ENCODE data around the gene LSM11. TPM values are rescaled to one million over a fixed set of nuclear protein-coding genes. Genes with fewer than 3 reads are reported as not detected.

The LSM11 gene
- total and polyA plus RNA-seq, 2 of the 4 experiments (the other 2 are of a cell fraction), result 1.4 to 3.0 TPM

GRCh38 chr5:157793301-157793700 is 49.8 kb downstream of the LSM11 start:
- ATAC-seq (ENCODE audit: low read depth), result no peak

More at GRCh38 chr5:157793301-157793700, 49.8 kb downstream of the LSM11 start:
- Histone ChIP-seq H3K18ac (ENCODE audit: low read depth, low read length) (no peak overlapping the region), H2AK5ac (ENCODE audit: low read depth, low read length) (no peak overlapping the region), H3K23ac (ENCODE audit: low read depth, low read length) (no peak overlapping the region), H3K9me1 (ENCODE audit: insufficient read depth, low read length) (no peaks in the 10 kb centered on the region), H2BK15ac (ENCODE audit: low read depth, low read length) (no peak overlapping the region), H3K56ac (ENCODE audit: extremely low read depth, insufficient read depth, low read length) (no peak overlapping the region), H2AK9ac (replicated peaks; ENCODE audit: low read depth, low read length, poor library complexity) (no peak overlapping the region), H3K4me3 (ENCODE audit: insufficient read depth, low read depth, low read length) (no peak overlapping the region), H2BK120ac (ENCODE audit: low read depth, low read length) (no peak overlapping the region), H3K9ac (ENCODE audit: low read depth, low read length) (no peak overlapping the region), H2BK5ac (ENCODE audit: low read depth, low read length, poor library complexity, severe bottlenecking) (no peak overlapping the region), H3K9me3 (ENCODE audit: control insufficient read depth, insufficient read depth, low read length) (no peaks in the 10 kb centered on the region), H4K91ac (ENCODE audit: insufficient read depth, low read depth, low read length) (no peak overlapping the region), H2BK20ac (ENCODE audit: low read depth, low read length) (no peak overlapping the region), H4K8ac (ENCODE audit: low read depth in 2 of 2, low read length in 2 of 2) (no peak overlapping the region), H3K4me1 (ENCODE audit: control insufficient read depth, insufficient read depth, low read length) (no peaks in the 10 kb centered on the region), H2AFZ (replicated peaks; ENCODE audit: low read length, poor library complexity) (no peak overlapping the region), H4K20me1 (ENCODE audit: insufficient read depth, low read length) (no peaks in the 10 kb centered on the region), H4K5ac (ENCODE audit: low read depth, low read length) (no peak overlapping the region), H3K27me3 (ENCODE audit: control insufficient read depth, insufficient read depth, low read length) (no peaks in the 10 kb centered on the region), H3K36me3 (ENCODE audit: control insufficient read depth, insufficient read depth, low read length) (peaks cover 15% of the 10 kb centered on the region), H3K4ac (ENCODE audit: low read depth, low read length) (no peak overlapping the region), H3K27ac (ENCODE audit: insufficient read depth, low read length) (no peak overlapping the region), H3K14ac (replicated peaks; ENCODE audit: low read depth, low read length) (no peak overlapping the region), H3K4me2 (ENCODE audit: low read depth, low read length) (no peak overlapping the region), H3K79me1 (ENCODE audit: low read depth in 1 of 2, low read length in 2 of 2) (no peaks in the 10 kb centered on the region)
- DNase-seq, result no peak
- ChIA-PET CTCF (no interaction called here), POLR2A (ENCODE audit: unreplicated experiment) (interaction anchor here (0.6 kb wide), 1 partner anchor 72 kb away, joined by 4 read pairs; no protein-coding TSS in a partner anchor)
- in situ Hi-C loops (cut with MboI; ENCODE audit: low sequenced_read_pairs), result no loop called here
- BruUV-seq (replicated peaks), result no TSS peak
- TF ChIP-seq FOS (IDR thresholded peaks at IDR 0.05; ENCODE audit: low read depth, low read length), result no peak
- TF ChIP-seq BHLHE40 (IDR thresholded peaks at IDR 0.05; ENCODE audit: low read depth, low read length), result no peak
- no peak for TF ChIP-seq MAZ (IDR thresholded peaks at IDR 0.05; ENCODE audit: borderline replicate concordance, low read depth, low read length)
- TF ChIP-seq CEBPB (IDR thresholded peaks at IDR 0.05; ENCODE audit: low read depth, low read length), result no peak
- no peak for TF ChIP-seq MAFK (IDR thresholded peaks at IDR 0.05; ENCODE audit: low read depth, low read length)
- no peak for TF ChIP-seq RAD21 (IDR thresholded peaks at IDR 0.05; ENCODE audit: low read length)
- TF ChIP-seq SMC3 (IDR thresholded peaks at IDR 0.05; ENCODE audit: low read depth, low read length), result no peak
- TF ChIP-seq RFX5 (IDR thresholded peaks at IDR 0.05; ENCODE audit: low read depth, low read length), result no peak
- dilution Hi-C loops (cut with HindIII; ENCODE audit: low sequenced_read_pairs, unreplicated experiment), result no loop called here
- WGBS, 2 experiments (ENCODE audit: extremely low coverage in 2 of 2, insufficient read length in 1 of 2), result no CpG with 5 or more reads among the region's 4 CpGs
- intact Hi-C loops (cut with micrococcal nuclease), result no loop called here
